Kidney glomerular epithelial cell (primary cell): ENCODE results near the gene MSL2.
A peak's percentile ranks its signal among the peaks of the same experiment; 100 is the strongest.
"Not testable (repeated sequence)": the region's sequence is repeated elsewhere in the genome, so short reads cannot be mapped to it uniquely, and the experiment has no call there.

Source experiments
- DNase-seq: peaks from one replicate; lab custom pipeline; 2025; lab: John Stamatoyannopoulos, UW

MSL2 gene, protein sequence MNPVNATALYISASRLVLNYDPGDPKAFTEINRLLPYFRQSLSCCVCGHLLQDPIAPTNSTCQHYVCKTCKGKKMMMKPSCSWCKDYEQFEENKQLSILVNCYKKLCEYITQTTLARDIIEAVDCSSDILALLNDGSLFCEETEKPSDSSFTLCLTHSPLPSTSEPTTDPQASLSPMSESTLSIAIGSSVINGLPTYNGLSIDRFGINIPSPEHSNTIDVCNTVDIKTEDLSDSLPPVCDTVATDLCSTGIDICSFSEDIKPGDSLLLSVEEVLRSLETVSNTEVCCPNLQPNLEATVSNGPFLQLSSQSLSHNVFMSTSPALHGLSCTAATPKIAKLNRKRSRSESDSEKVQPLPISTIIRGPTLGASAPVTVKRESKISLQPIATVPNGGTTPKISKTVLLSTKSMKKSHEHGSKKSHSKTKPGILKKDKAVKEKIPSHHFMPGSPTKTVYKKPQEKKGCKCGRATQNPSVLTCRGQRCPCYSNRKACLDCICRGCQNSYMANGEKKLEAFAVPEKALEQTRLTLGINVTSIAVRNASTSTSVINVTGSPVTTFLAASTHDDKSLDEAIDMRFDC

DNA sequence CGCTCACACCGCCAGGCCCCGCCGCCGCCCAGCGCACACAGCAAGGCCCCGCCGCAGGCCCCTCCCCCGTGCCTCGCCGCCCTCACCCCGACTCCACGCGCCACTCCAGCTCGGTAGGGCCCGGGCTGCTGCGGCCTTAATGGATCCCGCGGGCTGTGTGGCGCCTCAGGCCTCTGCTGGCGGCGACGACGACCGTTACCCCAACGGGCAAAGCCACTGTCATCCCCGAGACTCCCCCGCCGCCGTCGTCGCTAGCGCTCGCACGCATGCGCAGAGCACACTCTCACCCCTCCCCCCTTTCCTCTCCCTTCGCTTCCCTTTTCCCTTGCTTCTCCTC lies at the start of gene MSL2:
Gene MSL2 (minus strand): TSS at position 272 of the 337 bp plus-strand sequence. CDS start 1,222 bp downstream, outside the sequence.
- no peak for DNase-seq

DNA sequence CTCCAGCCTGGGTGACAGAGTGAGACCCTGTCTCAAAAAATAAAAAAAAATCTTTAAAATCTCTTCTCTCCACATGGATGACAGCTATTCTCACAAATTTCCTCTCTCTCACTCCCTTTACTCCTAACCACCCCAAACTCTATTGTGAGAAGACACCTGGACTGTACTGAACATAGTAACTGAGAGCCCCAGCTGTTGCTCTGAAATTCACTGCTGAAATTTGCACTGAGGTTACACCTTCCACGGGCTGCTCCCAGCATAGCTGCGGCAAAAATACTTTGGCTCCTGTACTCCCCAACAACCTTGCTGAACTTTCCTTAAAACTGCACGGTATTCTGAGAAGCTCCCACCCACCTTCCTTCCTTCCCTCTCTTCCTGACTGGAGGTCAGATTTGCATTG lies 49.6 kb upstream of the MSL2 start:
- no peak for DNase-seq

DNA sequence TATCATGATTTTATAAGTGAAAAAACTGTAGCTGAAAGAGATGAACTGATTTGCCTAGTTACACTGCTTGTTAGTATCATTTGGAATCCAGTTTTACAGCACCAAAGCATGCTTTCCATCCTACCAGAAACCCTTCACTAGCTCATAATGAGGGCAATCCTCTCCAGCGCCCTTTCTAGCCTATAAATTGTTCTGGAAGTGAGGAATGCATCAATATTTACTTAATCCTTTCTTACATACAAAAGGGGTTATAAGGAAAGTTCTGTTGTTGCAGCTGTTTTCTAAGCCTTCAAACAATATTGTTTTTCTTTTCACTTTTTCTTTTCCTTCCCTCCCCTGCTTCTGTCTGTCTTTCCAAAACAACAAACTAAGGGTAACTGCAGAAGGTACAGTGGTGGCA lies 43.0 kb upstream of the MSL2 start:
- no peak for DNase-seq

DNA sequence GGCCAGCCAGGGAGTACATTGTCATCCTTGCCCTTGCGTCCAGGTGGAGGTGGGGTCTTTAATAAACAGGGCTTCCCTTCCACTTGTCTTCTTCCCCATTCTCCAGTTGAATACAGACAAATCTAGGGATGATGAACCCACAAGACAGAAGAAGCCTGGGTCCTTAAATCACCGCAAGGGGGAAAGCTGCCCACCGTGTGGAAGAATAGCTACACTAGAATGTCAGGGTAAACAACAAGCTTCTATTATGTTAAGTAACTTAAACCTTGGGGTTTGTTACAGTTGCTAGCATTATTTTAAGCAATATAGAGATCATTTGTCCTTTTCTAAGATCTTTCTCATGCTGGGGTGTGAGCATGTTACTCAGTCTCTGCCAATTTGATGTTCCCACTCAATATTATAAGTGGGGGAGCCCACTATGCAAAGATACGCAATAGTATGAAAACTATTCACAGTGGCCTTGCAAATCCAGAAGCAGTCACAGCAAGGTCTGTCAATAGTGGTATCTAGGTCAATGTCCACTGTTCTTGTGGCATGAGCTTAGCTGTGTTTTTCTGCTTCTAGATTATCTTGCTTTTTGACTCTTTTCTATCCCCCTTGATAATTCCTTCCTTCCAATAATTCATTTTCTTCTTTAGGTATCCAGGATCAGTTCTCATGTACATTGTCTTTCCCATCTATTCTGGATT lies 42.0 kb upstream of the MSL2 start:
- DNase-seq, result no peak

DNA sequence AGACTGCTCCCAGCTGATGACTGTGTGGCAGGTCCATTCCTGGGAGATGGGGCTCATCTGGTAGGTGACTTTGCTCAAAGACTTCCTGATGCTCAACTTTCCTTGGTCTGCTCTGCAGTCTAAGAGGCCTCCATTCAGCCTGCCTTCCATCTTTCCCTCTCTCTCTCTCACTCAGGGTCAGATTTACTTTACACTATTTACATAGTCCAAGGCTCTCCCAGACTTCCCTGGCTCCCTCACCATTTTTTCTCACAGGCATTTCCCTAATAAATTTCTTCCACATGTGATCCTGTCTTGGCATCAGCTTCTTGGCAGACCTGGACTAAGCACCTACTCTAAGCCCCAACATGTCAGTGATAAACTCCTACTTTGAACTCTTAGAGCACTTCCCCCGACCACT lies 41.0 kb upstream of the MSL2 start:
- DNase-seq, result no peak

DNA sequence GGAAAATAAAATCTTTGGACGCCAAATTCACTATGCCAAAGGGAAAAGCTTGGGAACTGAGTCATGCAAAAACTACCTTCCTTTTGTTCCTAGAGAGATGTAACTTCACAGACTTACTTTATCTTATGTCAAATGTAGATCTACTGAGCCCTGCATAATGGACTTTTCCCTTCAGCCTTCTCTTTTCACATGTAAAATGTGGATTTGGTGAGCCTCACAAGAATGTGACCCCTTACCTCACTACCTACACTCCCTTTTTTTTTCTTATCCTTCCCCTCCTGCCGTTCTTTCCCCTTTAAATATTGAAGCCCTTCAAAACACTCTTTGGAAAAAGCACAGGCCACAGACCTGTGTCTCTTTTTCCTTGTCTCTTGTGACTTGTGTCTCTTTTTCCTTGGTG lies 40.0 kb upstream of the MSL2 start:
- DNase-seq, result no peak

DNA sequence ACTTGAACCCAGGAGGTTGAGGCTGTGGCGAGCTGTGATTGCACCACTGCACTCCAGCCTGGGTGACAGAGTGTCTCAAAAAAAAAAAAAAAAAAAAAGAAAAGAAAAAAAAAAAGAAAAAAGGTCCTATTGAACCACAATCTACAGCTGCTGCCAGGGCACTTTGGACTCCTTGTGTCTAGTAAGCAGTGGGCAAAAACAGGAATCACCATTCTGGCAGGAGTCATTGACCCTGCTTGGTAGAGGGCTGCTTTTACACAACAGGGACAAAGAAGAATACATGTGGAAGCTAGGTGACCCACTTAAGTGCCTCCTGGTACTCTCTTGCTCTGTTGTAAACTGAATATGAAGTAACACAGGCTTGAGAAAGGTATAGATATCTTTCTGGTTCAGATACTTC lies 39.4 kb upstream of the MSL2 start:
- DNase-seq, result no peak

DNA sequence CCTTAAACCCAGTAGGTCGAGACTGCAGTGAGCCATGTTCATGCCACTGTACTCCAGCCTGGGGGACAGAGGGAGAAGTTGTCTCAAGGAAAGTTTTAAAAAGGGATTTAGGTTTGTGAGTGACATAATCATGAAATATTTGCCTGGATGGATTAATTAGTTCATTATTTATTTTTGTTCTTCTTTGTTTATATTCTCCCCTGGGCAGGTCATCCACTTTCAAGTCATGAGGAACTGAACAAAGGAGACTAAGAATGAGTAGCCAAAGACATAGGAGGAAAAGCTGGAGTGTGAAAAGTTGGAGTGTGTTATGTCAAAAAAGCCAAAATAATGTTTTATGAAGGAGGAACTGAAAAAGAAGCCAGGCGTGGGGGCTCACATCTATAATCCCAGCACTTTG lies 36.3 kb upstream of the MSL2 start:
- no peak for DNase-seq

DNA sequence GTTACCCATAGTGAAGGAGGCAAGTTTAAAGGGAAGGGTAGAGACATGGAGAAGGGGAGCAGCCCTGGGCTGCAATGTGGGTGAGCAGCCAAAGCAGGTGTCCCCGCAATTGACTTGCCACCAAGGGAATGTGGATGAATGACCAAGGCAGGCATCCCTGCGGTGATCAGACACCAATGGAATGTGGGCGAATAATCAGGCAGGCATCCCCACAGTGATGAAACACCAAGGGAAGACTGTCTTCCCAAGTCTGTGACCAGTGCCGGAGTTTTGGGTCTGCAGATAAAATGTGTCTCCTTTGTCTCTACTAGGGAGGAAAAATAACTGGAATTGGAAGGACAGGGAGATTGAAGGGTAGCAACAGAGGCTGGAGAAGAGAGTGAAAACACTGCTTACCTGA lies 26.6 kb upstream of the MSL2 start:
- not testable (repeated sequence) for DNase-seq

DNA sequence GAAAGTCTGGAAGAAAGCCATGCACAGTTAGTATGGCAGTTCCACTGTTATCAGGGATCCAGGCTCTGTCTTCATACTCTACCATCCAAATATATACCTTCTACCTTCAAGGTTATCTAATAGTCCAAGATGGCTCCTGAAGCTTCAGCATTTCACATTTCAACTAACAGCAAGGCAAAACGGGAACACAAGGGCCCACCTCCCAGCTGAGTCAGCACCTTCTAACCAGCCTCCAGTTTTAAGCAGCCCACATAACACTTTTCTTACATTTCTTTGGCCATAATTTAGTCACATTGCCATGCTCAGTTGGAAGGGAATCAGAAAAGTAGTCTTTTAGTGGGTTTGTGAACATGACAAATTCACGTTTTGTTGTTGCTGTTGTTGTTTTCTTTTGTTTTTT lies 15.4 kb upstream of the MSL2 start:
- no peak for DNase-seq

DNA sequence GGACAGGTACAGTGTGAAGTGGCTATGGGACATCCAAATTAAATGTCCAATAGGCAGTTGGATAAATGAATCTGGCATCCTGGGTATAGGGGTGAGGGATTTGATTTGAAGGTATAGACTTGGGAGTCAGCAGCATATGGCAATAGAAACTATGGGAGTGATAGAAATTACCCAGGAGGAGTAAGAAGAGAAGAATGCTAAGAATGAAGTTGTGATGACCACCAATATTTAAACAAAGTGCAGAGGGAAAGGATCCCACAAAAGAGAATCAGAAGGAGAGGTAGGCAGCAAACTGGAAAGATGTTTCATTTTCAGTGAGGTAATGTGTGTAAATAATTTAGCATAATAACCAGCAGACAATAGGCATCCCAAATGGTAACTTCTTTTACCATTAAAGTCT lies 13.8 kb upstream of the MSL2 start:
- peak; percentile 50 for DNase-seq

DNA sequence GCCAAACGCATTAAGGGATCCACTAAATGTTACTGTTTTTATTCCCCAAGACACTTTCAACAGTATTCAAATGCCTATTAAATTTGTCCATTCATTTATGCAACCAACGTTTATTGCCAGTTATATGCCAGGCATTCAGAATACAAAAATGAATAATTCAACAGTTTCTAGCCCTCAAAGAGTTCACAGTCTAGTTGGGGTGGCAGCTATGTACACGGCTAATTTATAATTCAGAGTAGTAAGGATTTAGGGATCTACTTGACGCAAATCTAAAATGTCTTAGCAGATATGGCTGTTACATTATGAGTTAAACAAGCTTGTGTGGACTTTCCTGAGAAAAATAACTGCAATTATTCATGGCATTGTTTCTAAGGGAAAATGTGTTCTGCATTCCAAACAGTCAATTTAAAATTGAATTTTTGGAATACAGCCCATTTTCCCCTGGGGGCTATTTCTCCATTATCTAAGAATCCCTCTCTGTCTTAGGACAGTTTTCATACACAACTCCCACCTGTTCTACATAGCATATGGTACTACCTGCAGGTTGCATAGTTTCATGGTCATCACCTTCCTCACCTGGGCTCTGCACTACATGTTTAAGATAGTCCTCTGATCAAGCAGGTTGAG lies 11.5 kb upstream of the MSL2 start:
- DNase-seq, result no peak

DNA sequence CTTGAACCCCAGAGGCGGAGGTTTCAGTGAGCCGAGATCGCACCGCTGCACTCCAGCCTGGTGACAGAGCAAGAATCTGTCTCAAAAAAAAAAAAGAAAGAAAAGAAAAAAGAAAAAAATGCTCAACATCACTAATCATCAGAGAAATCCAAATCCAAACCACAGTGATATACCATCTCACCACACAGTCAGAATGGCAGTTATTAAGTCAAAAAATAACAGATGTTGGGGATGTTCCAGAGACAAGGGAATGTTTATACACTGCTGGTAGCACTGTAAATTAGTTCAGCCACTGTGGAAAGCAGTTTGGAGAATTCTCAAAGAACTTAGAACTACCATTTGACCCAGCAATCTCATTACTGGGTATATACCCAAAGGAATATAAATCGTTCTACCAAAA lies 3.1 kb upstream of the MSL2 start:
- DNase-seq, result not testable (repeated sequence)

DNA sequence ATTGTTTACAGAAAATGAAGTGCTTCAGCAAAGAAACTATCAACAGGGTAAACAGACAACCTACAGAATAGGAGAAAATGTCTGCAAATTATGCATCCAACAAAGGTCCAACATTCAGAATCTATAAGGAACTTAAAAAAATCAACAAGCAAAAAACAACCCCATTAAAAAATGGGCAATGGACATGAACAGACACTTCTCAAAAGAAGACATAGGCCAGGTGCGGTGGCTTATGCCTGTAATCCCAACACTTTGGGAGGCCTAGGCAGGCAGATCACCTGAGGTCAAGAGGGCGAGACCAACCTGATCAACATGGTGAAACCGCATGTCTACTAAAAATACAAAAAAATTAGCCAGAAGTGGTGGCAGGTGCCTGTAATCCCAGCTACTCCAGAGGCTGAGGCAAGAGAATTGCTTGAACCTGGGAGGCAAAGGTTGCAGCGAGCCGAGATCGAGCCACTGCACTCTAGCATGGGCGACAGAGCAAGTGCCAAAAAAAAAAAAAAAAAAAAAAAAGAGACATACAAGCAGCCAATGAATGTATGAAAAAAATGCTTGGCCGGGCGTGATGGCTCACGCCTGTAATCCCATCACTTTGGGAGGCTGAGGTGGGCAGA lies 2.4 kb upstream of the MSL2 start:
- not testable (repeated sequence) for DNase-seq

DNA sequence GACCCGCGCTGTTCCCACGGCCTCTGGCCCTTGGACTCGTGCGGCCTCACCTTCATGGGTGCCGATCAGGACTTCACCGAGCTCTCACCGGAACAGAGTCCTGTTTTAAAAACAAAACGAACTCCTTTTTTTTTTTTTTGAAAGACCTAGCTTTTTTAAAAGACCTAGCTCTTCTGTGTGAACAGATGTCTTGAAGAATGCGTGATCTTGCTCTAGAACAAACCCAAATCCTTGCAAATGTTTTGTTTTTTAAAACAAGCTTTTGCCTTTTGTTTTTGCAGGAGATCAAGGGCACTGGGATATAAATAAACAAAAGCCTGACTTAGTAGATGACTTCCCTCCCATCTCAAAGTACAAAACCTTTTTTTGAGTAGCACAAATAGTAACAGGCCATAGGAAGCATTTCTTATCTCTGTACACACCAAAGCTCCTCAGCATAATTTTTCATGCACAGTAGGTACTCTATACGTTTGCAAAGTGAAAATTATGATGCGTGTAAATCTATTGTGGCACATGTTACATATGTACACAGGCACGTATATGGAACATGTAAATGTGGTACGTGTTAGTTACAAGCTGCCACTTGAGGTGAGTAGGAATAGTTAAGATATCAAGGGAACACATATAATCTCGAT lies 1.1 kb upstream of the MSL2 start:
- DNase-seq, result no peak

DNA sequence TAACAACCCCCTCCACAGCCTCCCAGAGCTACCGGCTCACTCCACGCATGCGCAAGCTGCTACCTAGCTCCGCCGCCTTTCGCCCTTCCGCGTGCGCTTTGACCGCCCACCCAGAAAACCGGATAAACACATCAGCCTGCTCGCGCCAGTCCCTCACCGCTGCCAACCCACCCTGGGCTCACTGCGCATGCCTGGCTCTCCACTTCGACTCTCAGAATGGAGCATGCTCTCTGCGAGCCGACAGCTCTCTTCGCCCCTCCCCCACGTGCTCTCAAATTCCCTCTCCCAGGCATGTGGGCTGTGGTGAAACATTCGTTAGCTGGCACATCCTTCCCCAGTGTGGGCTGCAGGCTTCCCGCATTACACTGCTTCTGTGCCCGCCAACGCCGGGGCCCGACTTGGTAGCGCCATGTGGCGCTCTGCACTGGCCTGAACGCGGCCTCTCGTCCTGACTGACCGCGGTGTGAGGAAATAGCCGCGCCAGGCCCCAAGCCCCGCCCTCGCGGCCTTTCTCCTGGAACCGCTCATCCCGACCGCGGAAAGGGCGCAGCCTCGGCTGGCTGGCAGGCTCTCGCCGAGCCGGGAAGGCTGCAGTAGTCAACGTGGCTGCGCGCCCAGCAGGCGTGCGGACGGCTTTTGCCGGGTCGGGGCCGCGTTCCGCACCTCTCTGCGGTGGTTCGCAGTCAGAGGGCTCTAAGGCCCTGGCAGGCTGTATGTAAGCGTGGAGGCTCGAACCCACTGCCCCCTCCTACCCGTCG lies 445 bp upstream of the MSL2 start:
- DNase-seq, result peak; percentile 99

DNA sequence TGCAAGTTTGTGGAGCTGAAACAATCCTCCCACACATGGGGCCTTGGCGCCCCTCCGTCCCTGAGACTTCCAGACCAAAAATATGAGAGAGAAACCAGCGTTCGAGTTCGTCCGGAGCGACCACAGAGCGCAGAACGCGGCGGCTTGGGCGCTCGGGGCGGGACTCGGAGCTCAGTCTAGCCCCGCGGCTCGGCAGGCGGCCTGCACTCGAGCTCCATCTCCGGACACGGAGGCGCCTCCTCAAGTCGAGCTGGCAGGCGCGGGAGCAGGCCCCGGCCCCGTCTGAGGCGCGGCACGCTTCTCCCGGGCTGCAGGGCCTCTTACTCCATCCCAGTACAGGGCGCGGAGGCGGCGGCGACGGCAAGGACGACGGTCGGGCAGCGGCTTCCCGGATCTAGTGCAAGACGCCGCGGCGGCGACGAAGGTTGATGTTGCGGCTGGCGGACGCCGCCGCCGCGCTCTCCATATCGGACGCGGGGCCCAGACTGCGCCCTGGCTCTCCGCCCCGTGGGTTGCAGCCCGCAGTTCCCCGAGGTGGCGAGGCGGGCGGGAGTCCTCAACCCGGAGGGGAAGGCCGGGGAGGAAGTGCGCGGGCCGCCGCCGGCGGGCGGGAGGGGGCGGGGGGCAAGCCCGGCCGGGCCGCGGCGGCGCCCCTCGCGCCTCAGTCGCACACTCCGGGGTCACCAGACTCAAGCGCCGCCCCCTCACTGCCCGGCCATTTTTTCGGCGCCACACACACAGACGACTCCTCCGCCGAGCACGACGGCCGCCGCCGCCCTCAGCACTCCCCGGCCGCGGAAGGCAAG lies 674 bp downstream of the MSL2 start:
- peak; percentile 61 for DNase-seq

DNA sequence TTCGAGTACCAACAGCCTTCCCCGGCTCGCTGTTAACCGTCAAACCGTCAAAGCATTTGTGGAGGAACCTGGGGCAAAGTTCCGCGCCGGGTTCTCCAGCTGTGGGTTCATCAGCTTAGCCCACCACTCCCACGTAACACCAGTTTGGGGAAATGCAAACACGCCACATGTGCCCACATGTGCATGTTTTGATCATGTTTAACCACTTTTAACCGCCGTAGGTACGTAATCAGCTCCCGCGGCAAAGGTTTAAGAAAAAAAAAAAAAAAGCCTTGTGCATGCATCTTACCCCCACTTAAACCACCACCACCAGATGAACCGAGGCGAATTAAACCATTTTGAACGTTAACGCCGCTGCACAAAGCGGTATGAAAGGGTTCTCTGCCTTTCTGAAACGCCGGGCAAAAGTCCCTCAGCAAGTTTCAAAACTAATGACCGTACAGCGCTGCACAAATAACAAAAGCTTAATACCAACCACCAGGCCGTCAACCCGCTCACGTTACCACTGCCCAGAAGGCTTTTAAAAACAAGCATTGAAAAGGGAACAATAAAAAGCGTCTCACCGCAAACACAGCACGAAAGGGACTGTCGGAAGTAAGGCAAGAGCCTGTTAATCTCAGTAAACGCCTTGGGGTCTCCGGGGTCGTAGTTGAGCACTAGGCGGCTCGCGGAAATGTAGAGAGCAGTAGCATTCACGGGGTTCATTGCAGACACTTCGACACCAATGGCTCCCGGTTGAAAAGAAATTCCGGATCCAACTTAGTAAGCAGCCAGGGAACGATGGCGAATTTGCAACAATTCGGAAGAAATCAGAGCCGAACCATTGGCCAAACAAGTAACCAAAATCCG lies 1.5 kb downstream of the MSL2 start:
- no peak for DNase-seq

DNA sequence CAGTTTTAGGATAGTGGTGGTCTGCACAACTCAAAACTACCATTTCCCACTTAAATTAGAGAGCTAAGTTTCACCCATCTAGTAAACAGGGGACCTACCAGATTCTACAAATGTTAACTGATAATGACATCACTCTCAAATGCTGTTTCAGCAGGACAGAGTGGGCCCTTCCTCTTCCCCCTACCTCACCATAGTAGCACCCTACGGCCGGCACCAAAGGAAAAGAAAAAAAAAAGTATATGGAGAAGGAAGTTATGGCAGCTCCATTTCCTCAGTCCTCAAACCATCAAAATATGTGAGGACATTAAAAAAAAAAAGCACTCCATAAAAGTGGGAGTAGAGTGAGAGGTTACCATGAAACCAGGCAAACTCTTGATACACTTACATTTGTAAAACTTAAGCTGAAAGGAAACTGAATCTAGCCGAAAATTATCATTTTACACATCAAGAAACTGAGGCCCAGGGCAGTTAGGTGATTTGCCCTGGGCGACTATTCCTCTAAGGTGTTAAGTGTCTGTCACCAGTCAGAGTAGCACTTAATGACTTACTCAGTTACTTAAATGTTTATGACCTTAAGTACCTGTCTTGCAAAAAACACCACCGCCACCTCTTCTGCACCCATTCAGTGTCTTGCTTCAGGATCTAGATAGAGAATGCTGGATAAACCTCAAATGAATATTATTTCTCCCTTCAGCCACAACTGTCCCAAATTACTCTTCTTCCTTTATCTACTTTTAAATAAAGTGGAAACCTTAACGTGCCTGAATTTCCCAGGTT lies 2.7 kb downstream of the MSL2 start:
- DNase-seq, result peak; percentile 45
